Kidney epithelial cell (primary cell): ENCODE measurements around the gene CAMSAP2. TPM values are rescaled to one million over a fixed set of nuclear protein-coding genes. Genes with fewer than 3 reads are reported as not detected.

ENCODE experiments used
- DNase-seq: peaks from one replicate; pipeline ENCODE4 v3.0.0-alpha.2; 2010; ENCODE audit warnings: low read depth
- H3K27me3 ChIP-seq: 2 replicates; pipeline ENCODE4 v1.6.0; 2011; ENCODE audit warnings: low read length; ENCODE audit not compliant: control insufficient read depth, insufficient read depth
- H3K36me3 ChIP-seq: 2 replicates; pipeline ENCODE4 v1.5.1; 2011; ENCODE audit warnings: low read length; ENCODE audit not compliant: control insufficient read depth, insufficient read depth
- H3K4me3 ChIP-seq: 2 replicates; pipeline ENCODE4 v1.5.1; 2011; ENCODE audit warnings: low read depth, mild to moderate bottlenecking, control low read depth, low read length
- total RNA-seq: library from RNA; depleted of rRNA; stranded (reverse); fragments of >200 nt; gene quantifications from 2 replicates; pipeline ENCODE4 v1.2.3, GENCODE V29; 2015
- TF ChIP-seq, protein P1 (sequence below): IDR thresholded peaks from 2 replicates; pipeline ENCODE4 v1.5.1; 2011; ENCODE audit warnings: mild to moderate bottlenecking, moderate library complexity, low read length, control low read depth, inconsistent platforms; ENCODE audit not compliant: insufficient read depth, poor library complexity, severe bottlenecking

Gene CAMSAP2
- total RNA-seq, 1 donor from 2014 or later = 31.9 TPM

DNA sequence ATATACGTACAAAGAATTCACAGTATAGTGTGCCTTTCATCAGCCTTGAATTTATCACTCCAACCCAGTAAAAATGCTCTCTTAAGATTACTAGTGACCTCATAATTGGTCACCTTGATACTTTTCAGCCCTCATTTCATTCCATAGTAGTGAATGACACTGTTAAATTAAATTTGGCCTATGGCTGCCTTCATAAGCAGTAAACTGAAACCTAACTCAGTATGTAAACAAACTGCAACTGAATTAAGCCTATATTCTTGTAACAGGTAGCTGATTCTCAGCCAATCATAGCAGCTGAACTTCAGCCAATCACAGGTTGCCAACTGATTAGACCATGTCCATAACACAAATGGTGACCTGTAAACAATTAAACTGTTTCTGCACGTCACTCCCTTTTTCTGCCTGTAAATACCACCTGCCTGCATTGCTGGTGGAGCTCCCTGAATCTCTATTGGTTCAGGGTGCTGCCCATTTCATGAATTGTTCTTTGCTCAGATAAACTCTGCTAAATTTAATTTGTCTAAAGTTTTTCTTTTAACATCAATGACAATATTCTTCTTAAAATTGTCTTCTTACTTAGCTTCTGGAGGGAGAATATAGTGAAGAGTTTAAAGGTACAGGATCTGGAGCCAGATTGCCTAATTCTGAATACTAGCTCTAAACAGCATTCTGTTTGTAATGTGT is 24.0 kb upstream of the CAMSAP2 start:
- H3K27me3 ChIP-seq = no peaks in the 10 kb centered on the region
- H3K4me3 ChIP-seq = no peak overlapping the region
- H3K36me3 ChIP-seq = no peaks in the 10 kb centered on the region
- DNase-seq = no peak
- TF ChIP-seq, protein P1, sequence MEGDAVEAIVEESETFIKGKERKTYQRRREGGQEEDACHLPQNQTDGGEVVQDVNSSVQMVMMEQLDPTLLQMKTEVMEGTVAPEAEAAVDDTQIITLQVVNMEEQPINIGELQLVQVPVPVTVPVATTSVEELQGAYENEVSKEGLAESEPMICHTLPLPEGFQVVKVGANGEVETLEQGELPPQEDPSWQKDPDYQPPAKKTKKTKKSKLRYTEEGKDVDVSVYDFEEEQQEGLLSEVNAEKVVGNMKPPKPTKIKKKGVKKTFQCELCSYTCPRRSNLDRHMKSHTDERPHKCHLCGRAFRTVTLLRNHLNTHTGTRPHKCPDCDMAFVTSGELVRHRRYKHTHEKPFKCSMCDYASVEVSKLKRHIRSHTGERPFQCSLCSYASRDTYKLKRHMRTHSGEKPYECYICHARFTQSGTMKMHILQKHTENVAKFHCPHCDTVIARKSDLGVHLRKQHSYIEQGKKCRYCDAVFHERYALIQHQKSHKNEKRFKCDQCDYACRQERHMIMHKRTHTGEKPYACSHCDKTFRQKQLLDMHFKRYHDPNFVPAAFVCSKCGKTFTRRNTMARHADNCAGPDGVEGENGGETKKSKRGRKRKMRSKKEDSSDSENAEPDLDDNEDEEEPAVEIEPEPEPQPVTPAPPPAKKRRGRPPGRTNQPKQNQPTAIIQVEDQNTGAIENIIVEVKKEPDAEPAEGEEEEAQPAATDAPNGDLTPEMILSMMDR = no peak

DNA sequence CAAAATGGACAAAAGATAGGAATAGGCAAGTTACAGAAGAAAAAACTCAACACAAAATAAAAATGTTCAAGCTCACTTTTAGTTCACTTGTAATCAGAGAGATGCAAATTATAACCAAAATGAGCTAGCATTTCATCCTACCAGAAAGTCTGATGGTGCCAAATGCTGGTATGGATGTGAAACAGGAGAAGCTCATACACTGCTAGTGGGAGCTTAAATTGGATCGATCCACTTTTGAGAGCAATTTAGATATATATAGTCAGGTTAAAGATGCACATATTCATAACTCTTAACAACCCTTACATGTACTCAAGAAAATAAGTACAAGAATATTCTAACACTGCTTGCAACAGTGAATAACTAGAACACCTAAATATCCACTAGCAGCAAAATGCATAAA is 18.5 kb upstream of the CAMSAP2 start:
- TF ChIP-seq, protein P1 = no peak
- H3K4me3 ChIP-seq = no peak overlapping the region
- no peaks in the 10 kb centered on the region for H3K36me3 ChIP-seq
- no peak for DNase-seq
- H3K27me3 ChIP-seq = no peaks in the 10 kb centered on the region

DNA sequence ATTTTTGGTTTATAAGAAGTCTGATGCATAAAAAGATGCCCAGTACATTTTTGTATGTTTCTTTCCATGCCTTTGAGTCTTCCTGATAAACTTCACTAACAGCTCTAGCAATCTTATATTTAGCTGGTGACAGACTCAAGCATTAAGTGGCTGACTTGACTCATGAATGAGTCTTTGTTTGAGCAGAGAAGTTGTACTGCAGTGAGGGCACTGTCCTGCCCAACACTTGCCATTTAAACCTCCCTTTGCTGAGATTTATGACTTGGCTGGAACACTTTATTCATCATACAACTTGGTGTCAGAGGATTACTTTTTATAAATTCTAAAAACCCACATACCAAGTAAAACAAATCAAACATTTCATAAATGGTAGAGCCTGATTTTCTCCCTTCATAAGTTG is 14.6 kb upstream of the CAMSAP2 start:
- no peak for DNase-seq
- no peaks in the 10 kb centered on the region for H3K27me3 ChIP-seq
- H3K4me3 ChIP-seq = no peak overlapping the region
- H3K36me3 ChIP-seq = no peaks in the 10 kb centered on the region
- TF ChIP-seq, protein P1 = no peak

DNA sequence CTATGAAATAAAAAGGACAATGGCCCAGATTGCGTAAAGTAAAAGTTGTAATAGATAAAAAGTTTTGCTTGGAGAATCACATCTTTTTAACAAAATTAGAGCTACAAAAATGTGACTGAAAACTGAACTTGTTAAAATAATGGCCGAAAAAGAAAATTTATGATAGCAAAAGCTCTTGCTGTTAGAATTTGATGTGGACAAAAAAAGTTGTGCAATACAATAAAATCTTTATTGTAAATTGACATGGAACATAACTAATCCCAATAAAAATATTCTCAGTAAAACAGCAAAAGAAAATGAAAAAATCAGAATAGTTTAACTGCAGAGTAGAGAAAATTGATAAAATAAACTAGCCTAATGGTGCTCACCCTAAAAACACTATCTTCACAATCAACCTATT is 11.4 kb upstream of the CAMSAP2 start:
- Histone ChIP-seq H3K27me3 (no peaks in the 10 kb centered on the region), H3K36me3 (no peaks in the 10 kb centered on the region), H3K4me3 (no peak overlapping the region)
- TF ChIP-seq, protein P1 = no peak
- DNase-seq = no peak

DNA sequence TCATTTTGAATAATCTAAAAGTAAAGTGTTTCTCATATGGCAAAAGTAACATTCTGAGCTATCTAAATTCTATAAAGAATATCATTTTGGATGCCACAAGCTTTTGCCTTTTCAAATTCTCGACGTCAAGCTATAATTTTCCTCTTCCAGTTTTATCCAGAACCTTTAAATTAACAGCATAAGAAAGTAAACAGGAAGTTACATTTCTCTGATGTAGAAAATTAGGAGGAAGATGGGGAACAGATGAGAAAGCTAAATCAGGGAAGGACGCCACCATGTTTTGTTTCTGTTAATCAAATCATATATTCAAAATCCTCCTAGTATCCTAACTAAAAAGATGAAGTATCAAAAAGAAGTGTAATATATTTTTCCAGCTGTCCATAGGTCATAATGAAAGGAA is 8.8 kb upstream of the CAMSAP2 start:
- H3K4me3 ChIP-seq = no peak overlapping the region
- H3K36me3 ChIP-seq = no peaks in the 10 kb centered on the region
- TF ChIP-seq, protein P1 = no peak
- no peak for DNase-seq
- no peaks in the 10 kb centered on the region for H3K27me3 ChIP-seq
